Measurements from ENCODE around the gene TMPRSS4.

DNA sequence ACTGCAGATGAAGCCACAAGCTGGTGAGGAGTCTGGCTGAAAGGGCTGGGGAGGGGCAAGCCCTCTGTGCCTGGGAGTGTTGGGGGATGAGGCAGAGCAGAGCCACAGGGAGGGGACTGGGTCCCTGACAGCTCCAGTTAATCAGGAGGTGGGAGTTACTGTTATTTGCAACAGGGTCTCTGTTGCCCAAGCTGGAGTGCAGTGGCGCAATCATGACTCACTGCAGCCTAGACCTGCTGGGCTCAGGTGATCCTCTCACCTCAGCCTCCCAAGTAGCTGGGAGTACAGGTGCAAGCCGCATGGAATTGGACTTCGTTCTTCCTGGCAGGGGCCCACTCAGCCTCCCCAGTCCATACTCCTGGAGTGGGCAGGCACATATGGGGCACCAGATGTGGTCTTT is 91.9 kb downstream of the TMPRSS4 start:
- TF ChIP-seq EP300 (IDR thresholded peaks at IDR 0.05; ENCODE audit: borderline replicate concordance in 1 of 2, low read depth in 1 of 2, low read length in 1 of 2) (no peak), JUND (IDR thresholded peaks at IDR 0.05) (no peak), RAD21 (IDR thresholded peaks at IDR 0.05; ENCODE audit: low read length) (no peak), RCOR1 (IDR thresholded peaks at IDR 0.05; ENCODE audit: low read length) (no peak), GABPA (IDR thresholded peaks at IDR 0.05; ENCODE audit: low read depth) (no peak), TAF1 (IDR thresholded peaks at IDR 0.05; ENCODE audit: borderline replicate concordance, low read depth, low read length) (no peak), POLR2AphosphoS5 (IDR thresholded peaks at IDR 0.05; ENCODE audit: low read depth, low read length) (no peak), RFX5 (IDR thresholded peaks at IDR 0.05; ENCODE audit: low read length) (no peak)
- TF ChIP-seq, protein P1, sequence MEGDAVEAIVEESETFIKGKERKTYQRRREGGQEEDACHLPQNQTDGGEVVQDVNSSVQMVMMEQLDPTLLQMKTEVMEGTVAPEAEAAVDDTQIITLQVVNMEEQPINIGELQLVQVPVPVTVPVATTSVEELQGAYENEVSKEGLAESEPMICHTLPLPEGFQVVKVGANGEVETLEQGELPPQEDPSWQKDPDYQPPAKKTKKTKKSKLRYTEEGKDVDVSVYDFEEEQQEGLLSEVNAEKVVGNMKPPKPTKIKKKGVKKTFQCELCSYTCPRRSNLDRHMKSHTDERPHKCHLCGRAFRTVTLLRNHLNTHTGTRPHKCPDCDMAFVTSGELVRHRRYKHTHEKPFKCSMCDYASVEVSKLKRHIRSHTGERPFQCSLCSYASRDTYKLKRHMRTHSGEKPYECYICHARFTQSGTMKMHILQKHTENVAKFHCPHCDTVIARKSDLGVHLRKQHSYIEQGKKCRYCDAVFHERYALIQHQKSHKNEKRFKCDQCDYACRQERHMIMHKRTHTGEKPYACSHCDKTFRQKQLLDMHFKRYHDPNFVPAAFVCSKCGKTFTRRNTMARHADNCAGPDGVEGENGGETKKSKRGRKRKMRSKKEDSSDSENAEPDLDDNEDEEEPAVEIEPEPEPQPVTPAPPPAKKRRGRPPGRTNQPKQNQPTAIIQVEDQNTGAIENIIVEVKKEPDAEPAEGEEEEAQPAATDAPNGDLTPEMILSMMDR (IDR thresholded peaks at IDR 0.05) = no peak
- TF ChIP-seq, protein P2, sequence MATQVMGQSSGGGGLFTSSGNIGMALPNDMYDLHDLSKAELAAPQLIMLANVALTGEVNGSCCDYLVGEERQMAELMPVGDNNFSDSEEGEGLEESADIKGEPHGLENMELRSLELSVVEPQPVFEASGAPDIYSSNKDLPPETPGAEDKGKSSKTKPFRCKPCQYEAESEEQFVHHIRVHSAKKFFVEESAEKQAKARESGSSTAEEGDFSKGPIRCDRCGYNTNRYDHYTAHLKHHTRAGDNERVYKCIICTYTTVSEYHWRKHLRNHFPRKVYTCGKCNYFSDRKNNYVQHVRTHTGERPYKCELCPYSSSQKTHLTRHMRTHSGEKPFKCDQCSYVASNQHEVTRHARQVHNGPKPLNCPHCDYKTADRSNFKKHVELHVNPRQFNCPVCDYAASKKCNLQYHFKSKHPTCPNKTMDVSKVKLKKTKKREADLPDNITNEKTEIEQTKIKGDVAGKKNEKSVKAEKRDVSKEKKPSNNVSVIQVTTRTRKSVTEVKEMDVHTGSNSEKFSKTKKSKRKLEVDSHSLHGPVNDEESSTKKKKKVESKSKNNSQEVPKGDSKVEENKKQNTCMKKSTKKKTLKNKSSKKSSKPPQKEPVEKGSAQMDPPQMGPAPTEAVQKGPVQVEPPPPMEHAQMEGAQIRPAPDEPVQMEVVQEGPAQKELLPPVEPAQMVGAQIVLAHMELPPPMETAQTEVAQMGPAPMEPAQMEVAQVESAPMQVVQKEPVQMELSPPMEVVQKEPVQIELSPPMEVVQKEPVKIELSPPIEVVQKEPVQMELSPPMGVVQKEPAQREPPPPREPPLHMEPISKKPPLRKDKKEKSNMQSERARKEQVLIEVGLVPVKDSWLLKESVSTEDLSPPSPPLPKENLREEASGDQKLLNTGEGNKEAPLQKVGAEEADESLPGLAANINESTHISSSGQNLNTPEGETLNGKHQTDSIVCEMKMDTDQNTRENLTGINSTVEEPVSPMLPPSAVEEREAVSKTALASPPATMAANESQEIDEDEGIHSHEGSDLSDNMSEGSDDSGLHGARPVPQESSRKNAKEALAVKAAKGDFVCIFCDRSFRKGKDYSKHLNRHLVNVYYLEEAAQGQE (IDR thresholded peaks at IDR 0.05; ENCODE audit: low read depth, low read length) = no peak

Data from SK-N-SH (cell line).